Jurkat, Clone E6-1 (cell line): Measurements from ENCODE around the gene SASH1.

Experiments used
- DNase-seq: peaks from one replicate; pipeline ENCODE4 v3.0.0-alpha.2; 2011; ENCODE audit warnings: low read depth, low spot score
- H3K4me3 ChIP-seq: 2 replicates; pipeline ENCODE4 v1.5.1; 2011; ENCODE audit warnings: mild to moderate bottlenecking, low read length, control low read depth, moderate library complexity

SASH1 gene

DNA sequence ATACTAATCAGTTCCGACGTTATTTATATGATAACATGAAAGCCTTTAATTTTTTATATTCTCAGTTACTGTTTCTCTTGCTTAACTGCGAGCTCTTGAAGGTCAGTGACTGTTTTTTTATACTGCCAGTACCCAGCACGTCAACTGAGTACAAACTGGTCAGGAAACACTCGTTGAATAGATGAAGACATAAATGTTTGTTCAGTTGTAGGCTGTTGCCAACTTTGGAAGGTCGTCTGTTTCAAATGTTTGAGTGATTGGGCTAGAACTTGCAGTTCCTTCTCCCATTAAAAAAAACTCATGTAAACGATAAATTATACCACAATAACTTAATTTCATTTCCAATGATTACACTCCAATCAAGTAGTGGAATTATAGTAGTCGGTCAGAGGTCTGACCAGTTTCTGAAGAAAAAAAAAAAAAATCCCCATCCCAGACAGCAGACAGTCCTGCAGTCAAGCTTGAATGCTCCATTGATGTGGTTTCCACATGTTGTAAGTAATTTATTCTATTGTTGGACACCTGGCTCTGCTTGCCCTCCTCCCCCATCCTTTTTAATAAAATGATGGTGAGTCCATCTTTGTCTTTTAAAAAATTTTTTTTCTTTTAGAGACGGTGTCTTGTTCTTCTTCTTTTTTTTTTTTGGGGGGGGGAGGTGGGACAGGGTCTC, 81.1 kb downstream of the SASH1 start:
- H3K4me3 ChIP-seq: no peak overlapping the region
- DNase-seq: no peak

DNA sequence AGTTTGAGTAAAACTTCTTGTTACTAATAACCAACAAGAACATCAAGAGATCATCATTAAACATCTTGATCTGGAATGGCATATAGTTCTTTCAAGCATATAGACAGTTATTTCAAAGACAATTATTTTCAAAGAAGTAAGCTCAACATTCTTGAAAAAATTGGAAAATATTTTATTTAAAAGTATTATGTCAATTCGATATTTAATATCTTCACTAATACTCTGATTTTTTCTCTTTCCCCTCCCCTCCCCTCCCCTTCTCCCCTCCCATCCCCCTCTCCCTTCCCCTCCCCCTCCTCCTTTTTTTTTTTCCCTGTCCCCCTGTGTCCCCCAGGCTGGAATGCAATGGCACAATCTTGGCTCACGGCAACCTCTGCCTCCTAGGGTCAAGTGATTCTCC, 82.8 kb downstream of the SASH1 start:
- H3K4me3 ChIP-seq: no peak overlapping the region
- no peak for DNase-seq

DNA sequence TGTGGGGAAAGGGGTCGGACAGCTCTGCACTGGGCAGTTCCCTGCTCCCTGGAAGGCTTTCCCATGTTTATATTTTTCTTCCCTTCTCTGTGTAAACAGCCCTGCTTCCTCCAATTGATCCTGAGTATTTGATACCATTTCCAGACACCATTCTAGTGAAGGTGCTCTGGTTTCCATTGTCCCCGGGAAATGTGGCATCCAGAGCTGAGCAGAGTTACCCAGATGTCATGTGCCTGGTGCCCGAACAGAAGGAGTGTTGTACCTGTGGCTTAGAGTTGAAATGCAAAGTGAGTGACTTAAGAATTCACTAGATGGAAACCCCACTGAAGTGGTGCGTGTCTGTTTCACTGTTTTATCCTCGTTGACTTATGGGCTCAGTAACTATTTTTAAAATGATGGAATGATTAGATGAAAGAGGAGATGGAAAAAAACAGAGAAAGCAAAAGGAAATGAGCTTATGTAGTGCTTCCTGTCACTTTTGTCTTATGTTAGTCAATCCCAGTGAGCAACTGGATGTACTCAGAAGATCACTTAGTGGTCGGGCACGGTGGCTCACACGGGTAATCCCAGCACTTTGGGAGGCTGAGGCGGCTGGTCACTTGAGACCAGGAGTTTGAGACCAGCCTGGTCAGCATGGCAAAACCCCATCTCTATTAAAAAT, 83.8 kb downstream of the SASH1 start:
- H3K4me3 ChIP-seq: no peak overlapping the region
- DNase-seq: peak; percentile 5

DNA sequence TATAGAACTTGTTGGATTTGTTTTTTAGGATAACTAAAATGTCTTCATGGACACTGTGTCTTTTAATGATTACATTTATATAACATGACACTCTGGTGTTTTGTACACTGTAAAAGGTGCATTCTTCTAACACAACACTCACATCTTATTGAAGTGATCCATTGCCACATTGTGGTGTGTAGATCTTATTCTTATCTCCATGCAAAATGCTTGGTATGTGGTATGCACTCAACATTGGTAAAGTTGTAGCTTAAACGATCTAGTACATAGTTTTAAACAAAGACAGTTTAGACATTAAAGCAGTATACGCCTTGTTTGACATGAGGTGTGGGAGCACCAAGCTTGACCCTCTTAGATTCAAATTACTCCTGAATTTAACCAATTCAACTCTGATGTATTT, 84.7 kb downstream of the SASH1 start:
- no peak overlapping the region for H3K4me3 ChIP-seq
- no peak for DNase-seq

DNA sequence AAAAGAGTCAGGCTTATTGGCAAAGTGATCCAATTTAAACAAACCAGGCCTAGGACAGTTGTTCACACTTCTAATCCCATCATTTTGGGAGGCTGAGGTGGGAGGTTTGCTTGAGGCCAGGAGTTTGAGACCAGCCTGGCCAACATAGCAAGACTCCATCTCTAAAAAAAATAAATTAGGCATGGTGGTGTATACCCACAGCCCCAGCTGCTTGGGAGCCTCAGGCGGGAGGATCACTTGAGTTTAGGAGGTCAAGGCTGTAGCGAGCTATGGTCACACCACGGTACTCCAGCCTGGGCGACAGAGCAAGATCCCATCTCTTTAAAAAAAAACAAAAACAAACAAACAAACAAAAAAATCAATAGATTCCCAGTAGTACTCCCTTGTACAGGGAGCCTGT, 86.8 kb downstream of the SASH1 start:
- H3K4me3 ChIP-seq: no peak overlapping the region
- no peak for DNase-seq

DNA sequence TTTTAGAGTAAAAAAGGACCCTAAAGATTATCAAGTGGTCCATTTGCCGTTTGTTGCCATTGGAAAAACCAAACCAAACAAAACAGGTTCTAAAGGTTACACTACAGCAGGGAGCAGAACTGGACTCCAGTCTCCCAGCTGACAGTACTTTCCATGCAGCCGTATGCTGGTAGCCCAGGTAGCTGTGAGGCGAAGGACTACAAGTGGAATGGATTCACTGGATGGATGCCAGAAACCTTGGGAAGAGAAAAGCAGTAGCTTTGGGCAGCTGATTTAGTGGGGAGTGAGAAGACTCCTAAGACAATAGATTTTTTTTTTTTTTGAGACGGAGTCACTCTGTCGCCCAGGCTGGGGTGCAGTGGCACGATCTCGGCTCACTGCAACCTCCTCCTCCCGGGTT, 88.3 kb downstream of the SASH1 start:
- no peak for DNase-seq
- no peak overlapping the region for H3K4me3 ChIP-seq

DNA sequence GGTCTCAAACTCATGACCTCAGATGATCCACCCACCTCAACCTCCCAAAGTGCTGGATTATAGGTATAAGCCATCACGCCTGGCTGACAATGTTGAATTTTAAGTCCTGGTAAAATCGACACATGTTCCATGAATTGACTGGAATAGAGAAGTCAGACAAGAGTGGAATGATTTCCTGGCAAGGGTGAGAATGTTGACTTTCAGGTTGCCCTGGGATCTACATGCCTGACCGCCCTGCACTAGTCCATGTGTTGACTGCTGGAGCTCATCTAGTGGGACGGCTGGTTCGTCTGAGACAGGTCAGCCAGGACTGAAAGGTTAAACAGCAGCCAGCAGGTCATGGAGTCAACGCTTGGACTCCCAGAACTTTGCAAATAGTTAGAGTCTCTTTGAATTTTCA, 88.8 kb downstream of the SASH1 start:
- no peak for DNase-seq
- H3K4me3 ChIP-seq: no peak overlapping the region

DNA sequence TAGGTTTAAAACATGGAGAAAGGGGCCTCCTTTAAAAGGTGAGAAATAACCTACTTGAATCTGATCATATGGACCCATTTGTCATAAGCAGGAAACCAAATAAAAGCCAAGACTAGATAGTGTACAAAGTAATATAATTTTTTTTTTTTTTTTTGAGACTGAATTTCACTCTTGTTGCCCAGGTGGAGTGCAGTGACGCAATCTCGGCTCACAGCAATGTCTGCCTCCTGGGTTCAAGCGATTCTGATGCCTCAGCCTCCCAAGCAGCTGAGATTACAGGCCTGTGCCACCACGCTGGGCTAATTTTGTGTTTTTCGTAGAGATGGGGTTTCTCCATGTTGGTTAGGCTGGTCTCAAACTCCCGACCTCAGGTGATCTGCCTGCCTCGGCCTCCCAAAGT, 89.2 kb downstream of the SASH1 start:
- no peak overlapping the region for H3K4me3 ChIP-seq
- DNase-seq: no peak

DNA sequence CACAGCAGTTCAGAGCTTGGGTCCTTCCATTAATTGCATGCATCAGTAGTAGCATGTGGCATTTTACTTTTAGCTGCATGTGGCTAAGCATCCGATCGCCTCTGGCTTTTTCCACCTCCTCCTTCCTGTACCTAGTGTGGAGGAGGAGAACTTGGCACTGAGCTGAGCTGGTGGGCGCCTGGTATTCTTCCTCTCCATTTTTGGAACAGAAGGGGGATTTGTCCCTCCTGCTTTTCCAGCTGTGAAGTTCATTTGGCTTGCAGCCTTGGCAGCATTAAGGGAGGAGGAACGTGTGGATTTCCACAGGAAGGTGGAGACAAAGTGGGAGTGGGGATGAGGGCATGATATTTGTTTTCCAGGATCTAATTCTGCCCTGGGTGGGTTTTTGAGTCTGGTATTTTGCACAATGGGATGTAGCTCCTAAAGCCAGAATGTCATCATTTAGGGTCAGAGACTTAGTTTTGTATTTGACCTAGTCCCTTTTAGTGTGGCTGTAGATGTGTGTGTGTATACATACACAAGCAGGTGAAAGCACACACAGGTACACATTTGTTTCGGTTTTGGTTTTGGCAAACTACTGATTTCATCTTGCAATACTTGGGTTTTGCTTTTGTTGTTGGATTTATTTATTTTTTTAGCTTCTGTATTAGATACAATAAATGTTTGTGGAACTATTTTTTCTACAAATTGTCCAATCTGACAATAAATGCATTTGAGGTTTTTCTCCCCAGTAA, 90.0 kb downstream of the SASH1 start:
- no peak for DNase-seq
- no peak overlapping the region for H3K4me3 ChIP-seq

DNA sequence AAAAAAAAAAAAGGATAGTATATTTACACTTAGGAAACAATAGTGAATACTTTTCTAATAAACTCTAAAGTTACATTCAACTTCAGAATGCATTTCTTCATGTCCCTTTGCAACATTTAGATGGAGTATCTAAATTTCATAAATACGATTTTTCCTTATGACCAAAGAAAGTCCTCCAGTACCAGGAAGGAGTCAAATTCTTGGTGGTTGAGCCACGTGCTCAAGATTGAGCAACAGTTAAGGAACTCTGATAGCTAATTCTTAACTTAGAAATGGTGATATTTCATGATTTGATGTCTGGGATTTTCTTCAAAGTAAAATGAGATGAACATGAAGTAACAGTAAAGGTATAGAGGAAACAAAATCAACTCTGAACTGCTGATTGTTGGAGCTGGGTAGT, 92.7 kb downstream of the SASH1 start:
- no peak overlapping the region for H3K4me3 ChIP-seq
- no peak for DNase-seq

DNA sequence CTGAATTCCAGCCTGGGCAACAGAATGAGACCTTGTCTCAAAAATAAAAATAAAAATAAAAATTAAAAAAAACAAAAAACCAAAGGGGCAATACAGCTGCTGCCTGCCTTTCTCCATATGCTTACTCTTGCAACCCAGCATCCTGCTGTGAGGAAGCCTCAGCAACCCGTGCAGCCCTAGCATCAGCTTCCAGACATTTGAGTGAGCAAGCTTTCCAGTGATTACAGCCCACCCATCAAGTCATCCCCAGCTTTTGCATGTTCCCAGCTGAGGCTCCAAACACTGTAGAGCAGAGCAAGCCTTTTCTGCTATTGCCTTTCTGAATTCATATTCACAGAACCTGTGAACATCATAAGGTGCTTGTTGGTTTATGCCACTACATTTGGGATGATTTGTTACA, 93.8 kb downstream of the SASH1 start:
- no peak for DNase-seq
- H3K4me3 ChIP-seq: no peak overlapping the region

DNA sequence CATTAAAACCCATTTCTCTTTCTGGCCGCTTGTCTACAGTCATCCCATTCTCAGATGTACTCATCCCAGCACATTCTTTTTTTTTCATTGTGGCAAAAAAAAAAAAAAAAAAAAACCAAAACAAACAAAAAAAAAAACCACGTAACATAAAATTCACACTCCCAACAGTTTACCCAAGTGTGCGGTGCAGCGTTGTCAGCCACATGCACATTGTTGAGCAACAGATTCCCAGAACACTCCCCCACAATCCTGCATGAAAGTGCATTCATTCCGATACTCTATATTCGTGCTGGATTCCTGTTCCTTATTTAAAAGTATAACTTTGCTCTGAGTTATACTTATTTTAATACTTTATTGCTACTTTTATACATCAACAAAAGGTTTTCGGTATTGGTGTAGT, 96.0 kb downstream of the SASH1 start:
- no peak for DNase-seq
- H3K4me3 ChIP-seq: no peak overlapping the region

DNA sequence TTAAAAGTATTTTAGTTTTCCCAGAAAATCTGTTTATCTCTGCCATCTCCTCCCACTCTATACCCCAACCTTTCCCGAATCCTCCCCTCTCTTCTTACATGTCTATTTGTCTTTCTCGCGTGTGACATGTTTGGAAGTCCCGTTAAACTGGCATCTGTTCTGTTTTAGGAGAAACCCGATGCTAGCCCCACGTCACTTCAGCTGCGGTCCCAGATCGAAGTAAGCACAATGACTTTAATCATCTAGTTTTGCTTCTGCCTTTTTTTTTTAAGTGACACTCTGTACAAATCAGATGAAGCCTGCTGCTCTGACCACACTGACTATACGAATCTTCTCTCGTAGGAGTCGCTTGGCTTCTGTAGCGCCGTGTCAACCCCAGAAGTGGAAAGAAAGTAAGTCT, 97.4 kb downstream of the SASH1 start:
- no peak for DNase-seq
- no peak overlapping the region for H3K4me3 ChIP-seq

DNA sequence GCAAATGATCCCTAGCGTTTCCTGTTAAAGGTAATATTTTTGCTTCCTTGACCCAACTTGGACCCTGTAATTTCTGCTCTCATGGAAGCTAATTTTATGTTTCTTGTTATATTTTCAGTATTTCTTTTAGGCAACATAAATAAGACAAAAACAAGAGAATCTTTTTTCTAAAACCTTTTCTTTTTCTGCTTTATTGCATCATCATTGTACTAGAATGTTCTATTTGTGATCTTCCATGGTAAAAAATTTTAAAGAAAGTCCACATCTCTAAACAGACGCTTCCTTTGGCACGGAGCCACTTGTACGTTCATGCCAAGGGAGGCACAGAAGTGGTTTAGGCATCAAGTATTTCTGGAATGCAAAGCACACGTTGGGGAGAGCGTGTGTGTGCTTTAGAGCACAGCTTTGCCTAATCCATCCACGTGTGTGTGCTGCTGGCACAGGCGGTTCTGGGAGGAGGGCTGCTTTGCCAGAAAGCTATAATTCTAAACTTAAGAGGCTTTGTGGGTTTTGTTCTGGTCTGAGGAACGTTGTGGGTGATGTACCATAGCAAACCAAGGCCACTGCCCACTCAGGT, 98.3 kb downstream of the SASH1 start:
- no peak overlapping the region for H3K4me3 ChIP-seq
- no peak for DNase-seq

DNA sequence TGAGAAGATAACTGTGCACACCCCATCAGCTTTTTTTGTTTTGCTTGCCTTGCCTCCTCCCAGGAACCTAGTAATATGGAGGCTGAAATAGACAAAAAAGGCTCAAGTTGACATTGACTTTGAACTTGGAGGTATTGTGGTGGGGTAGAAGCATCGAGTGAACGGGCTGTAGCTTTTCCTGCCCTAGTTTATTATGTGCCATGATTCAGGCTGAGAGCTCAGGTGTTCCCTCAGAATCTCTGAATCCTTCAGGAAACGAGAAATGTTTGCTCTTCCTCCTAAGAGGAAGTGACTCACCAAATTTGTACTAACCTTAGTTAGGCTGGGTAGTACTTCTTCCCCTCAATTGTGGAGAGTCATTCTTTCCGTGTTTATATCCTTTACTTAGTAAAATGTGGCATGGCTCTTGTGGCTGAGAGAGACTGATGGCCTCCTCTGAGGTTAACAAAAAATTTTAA, 98.8 kb downstream of the SASH1 start:
- no peak for DNase-seq

DNA sequence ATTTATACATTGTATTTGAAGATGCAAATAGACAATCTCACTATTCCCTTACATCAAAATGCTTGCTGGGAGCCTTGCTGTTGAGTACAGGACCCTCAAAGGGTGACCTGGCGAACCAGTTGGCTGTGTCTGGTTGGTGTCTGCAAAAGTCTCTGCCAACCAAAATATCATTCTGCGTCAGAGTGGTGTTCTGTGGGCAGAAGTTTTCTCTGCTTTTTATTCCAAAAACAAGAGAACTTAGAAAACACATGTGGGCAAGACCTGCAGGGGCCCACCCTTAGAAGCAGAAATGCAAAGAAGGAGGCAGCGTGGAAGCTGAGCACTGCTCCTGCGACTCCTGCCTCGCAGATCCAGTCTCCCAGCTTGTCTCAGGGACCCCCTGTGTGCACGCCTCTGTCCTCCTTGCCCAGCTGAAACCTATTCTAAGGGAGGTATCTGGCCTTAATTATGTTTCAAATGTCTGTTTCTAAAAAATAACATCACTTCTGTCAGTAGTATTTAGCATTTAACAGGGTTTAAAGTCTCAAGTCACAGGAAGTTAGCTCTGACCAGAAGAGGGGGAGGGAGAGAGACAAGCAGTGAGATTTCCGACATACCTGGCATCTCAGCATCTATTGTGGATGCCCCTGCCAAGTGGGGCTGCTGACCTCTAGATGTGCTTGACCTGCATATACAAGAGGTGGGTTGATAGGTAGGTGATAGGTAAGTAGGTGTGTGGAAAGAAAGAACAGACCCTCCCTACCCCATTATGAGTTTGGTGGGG, 101.3 kb downstream of the SASH1 start:
- no peak overlapping the region for H3K4me3 ChIP-seq
- no peak for DNase-seq

More for the DNA sequence above, 98.8 kb downstream of the SASH1 start:
- H3K4me3 ChIP-seq: no peak overlapping the region

DNA sequence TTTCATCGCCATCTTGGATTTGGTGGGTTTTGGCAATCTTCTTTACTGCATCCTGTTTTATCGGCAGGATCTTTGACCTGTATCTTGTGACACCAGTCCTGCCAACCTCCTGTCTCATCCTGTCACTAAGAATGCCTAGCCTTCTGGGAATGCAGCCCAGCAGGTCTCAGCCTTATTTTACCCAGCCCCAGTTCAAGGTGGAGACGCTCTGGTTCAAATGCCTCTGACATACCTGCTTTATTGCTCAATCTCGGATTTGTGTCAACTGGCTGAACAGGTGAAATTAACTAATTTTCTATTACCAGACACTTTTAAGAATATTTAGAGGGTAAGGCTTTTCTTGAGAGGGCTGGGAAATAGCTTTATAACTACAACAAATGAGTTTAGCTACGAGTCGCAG, 102.5 kb downstream of the SASH1 start:
- no peak overlapping the region for H3K4me3 ChIP-seq
- no peak for DNase-seq

DNA sequence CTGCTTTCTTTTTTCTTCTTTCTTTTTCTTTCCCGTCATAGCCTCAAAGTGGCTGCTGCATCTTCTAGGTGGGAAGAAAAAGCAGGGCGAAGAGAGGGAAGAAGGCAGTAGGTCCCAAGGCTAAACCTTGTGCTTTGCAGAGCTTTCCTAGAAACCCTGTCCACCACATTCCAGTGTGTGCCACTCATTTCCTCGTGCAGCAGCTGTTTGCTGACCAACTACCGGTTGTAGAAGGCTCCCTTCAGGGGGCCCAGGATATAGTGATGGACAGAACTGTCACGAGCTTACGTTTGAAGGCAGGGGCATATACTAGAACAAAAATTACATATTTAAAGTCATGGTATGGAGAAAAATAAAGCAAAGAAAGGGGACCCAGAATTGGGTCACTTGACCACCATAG, 103.0 kb downstream of the SASH1 start:
- H3K4me3 ChIP-seq: no peak overlapping the region
- DNase-seq: no peak

DNA sequence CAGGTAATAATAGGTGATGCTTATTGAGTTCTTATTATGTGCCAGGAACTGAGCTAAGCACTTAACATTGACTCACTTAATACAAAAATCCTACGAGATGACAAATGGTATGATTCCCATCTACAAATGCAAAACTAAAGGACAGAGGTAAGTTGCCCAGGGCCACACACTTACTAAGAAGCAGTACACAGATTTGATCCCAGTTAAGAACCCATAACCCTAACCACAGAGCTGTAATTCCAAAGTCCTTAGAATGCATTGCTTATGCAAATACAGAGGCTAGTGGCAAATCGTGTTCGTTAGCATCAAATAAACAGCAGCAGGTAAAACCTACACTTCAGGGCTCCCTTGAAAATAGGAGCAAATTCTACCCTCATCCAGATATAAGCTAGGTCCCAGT, 104.0 kb downstream of the SASH1 start:
- DNase-seq: no peak
- no peak overlapping the region for H3K4me3 ChIP-seq
